WTC11 (cell line): Measurements from ENCODE around the gene MCOLN1. TPM values are rescaled to one million over a fixed set of nuclear protein-coding genes. Genes with fewer than 3 reads are reported as not detected.
A peak's percentile ranks its signal among the peaks of the same experiment; 100 is the strongest.

Experiments used
- ATF1 ChIP-seq: sonication (generic); formaldehyde crosslinking; IDR thresholded peaks from 2 replicates; pipeline ENCODE4 v1.8.1; 2023; ENCODE audit warnings: mild to moderate bottlenecking, moderate library complexity, missing genetic modification reagents
- CBFB ChIP-seq: sonication (generic); formaldehyde crosslinking; IDR thresholded peaks from 2 replicates; pipeline ENCODE4 v1.8.1; 2022; ENCODE audit warnings: mild to moderate bottlenecking, low read depth, missing genetic modification reagents
- CDX4 ChIP-seq: fragments of 250-450 bp; sonication (Bioruptor Pico); IDR thresholded peaks from 2 replicates; pipeline ENCODE4 v1.9.0; 2021; ENCODE audit warnings: moderate library complexity, mild to moderate bottlenecking, inconsistent platforms, borderline replicate concordance
- E2F4 ChIP-seq: sonication (generic); formaldehyde crosslinking; IDR thresholded peaks from 2 replicates; pipeline ENCODE4 v1.8.1; 2022; ENCODE audit warnings: low read depth, mild to moderate bottlenecking, moderate library complexity, missing genetic modification reagents, borderline replicate concordance
- EMX1 ChIP-seq: fragments of 250-450 bp; sonication (Bioruptor Pico); IDR thresholded peaks from 2 replicates; pipeline ENCODE4 v1.8.0; 2021; ENCODE audit warnings: mild to moderate bottlenecking
- ESRRA ChIP-seq: sonication (generic); formaldehyde crosslinking; IDR thresholded peaks from 2 replicates; pipeline ENCODE4 v1.8.1; 2022; ENCODE audit warnings: mild to moderate bottlenecking, missing genetic modification reagents, borderline replicate concordance
- FOXP4 ChIP-seq: sonication (generic); formaldehyde crosslinking; IDR thresholded peaks from 2 replicates; pipeline ENCODE4 v1.8.0; 2022; ENCODE audit warnings: mild to moderate bottlenecking, missing genetic modification reagents
- GABPB1 ChIP-seq: sonication (generic); formaldehyde crosslinking; IDR thresholded peaks from 2 replicates; pipeline ENCODE4 v1.8.1; 2023; ENCODE audit warnings: mild to moderate bottlenecking, missing genetic modification reagents
- JAZF1 ChIP-seq: fragments of 250-450 bp; sonication (Bioruptor Pico); IDR thresholded peaks from 2 replicates; pipeline ENCODE4 v1.9.0; 2021; ENCODE audit warnings: moderate library complexity, mild to moderate bottlenecking, inconsistent platforms
- MXD4 ChIP-seq: fragments of 250-450 bp; sonication (Bioruptor Pico); IDR thresholded peaks from 2 replicates; pipeline ENCODE4 v1.8.0; 2021; ENCODE audit warnings: mild to moderate bottlenecking, moderate library complexity, borderline replicate concordance
- PRDM15 ChIP-seq: sonication (generic); formaldehyde crosslinking; IDR thresholded peaks from 2 replicates; pipeline ENCODE4 v1.8.0; 2022; ENCODE audit warnings: missing genetic modification reagents
- RELA ChIP-seq: sonication (generic); formaldehyde crosslinking; IDR thresholded peaks from 2 replicates; pipeline ENCODE4 v1.8.1; 2022; ENCODE audit warnings: missing genetic modification reagents, mild to moderate bottlenecking, borderline replicate concordance
- USF2 ChIP-seq: sonication (generic); formaldehyde crosslinking; IDR thresholded peaks from 2 replicates; pipeline ENCODE4 v1.8.1; 2023; ENCODE audit warnings: mild to moderate bottlenecking, missing genetic modification reagents, moderate library complexity
- ZMAT4 ChIP-seq: fragments of 250-450 bp; sonication (Bioruptor Pico); IDR thresholded peaks from 2 replicates; pipeline ENCODE4 v1.9.0; 2021; ENCODE audit warnings: mild to moderate bottlenecking
- ZNF121 ChIP-seq: sonication (generic); formaldehyde crosslinking; IDR thresholded peaks from 2 replicates; pipeline ENCODE4 v1.8.0; 2023; ENCODE audit warnings: missing genetic modification reagents
- total RNA-seq: library from RNA; stranded (reverse); gene quantifications from 3 replicates; pipeline ENCODE4 v1.2.3, GENCODE V29; 2021

Gene MCOLN1
- total RNA-seq, 1 experiment from 2014 or later: 19.7 TPM

GRCh38 chr19:7505682-7506384 is 16.6 kb upstream of the MCOLN1 start (continued):
- TF ChIP-seq PRDM15 (CRISPR knock-in tag): no peak
- 0 out of 2 replicates have a peak, but pooled peaks have one; percentile 12 for TF ChIP-seq FOXP4 (CRISPR knock-in tag)
- TF ChIP-seq CDX4 (CRISPR knock-in tag): no peak
- TF ChIP-seq CBFB (CRISPR knock-in tag): no peak
- TF ChIP-seq ZMAT4 (CRISPR knock-in tag): no peak
- peak; percentile 82 for TF ChIP-seq USF2
- TF ChIP-seq RELA (CRISPR knock-in tag): no peak
- no peak for TF ChIP-seq ESRRA (CRISPR knock-in tag)
- TF ChIP-seq EMX1 (CRISPR knock-in tag): no peak
- no peak for TF ChIP-seq MXD4 (CRISPR knock-in tag)
- TF ChIP-seq ZNF121: no peak
- TF ChIP-seq ATF1 (CRISPR knock-in tag): no peak
- no peak for TF ChIP-seq GABPB1 (CRISPR knock-in tag)
- TF ChIP-seq E2F4 (CRISPR knock-in tag): no peak
- no peak for TF ChIP-seq JAZF1 (CRISPR knock-in tag)
